ENCODE results near the gene PHTF2. TPM values are rescaled to one million over a fixed set of nuclear protein-coding genes. Genes with fewer than 3 reads are reported as not detected.

Gene PHTF2
- total and polyA plus RNA-seq, 2 of the 4 experiments (the other 2 are of a cell fraction): 28.3 to 69.9 TPM

DNA sequence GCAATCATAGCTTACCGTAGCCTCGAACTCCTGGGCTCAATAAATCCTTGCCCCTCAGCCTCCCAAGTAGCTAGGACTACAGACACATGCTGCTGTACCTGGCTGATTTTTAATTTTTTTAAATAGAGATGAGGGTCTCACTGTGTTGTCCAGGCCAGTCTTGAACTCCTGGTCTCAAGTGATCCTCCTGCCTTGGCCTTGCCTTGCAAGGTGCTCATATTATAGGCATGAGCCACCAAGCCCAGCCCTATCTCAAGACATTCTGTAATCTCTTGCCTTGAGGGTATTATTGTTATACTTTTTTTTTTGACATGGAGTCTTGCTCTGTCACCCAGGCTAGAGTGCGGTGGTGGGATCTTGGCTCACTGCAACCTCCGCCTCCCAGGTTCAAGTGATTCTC is 86.6 kb downstream of the PHTF2 start:
- Histone ChIP-seq H3K4me1 (ENCODE audit: control insufficient read depth, insufficient read depth, low read length) (no peaks in the 10 kb centered on the region), H3K9me3 (ENCODE audit: control insufficient read depth, insufficient read depth, low read length) (no peaks in the 10 kb centered on the region), H3K27me3 (ENCODE audit: control insufficient read depth, insufficient read depth, low read length) (no peaks in the 10 kb centered on the region), H3K4me3 (ENCODE audit: insufficient read depth, low read depth, low read length) (no peak overlapping the region), H3K4ac (ENCODE audit: low read depth, low read length) (no peak overlapping the region), H3K4me2 (ENCODE audit: low read depth, low read length) (no peak overlapping the region), H3K14ac (replicated peaks; ENCODE audit: low read depth, low read length) (no peak overlapping the region), H2AK5ac (ENCODE audit: low read depth, low read length) (no peak overlapping the region), H2BK5ac (ENCODE audit: low read depth, low read length, poor library complexity, severe bottlenecking) (no peak overlapping the region), H4K91ac (ENCODE audit: insufficient read depth, low read depth, low read length) (no peak overlapping the region), H2BK120ac (ENCODE audit: low read depth, low read length) (no peak overlapping the region), H4K8ac (ENCODE audit: low read depth in 2 of 2, low read length in 2 of 2) (no peak overlapping the region), H3K79me1 (ENCODE audit: low read depth in 1 of 2, low read length in 2 of 2) (peaks cover 26% of the 10 kb centered on the region in 2 experiments), H2AK9ac (replicated peaks; ENCODE audit: low read depth, low read length, poor library complexity) (no peak overlapping the region), H3K27ac (ENCODE audit: insufficient read depth, low read length) (no peak overlapping the region), H2AFZ (replicated peaks; ENCODE audit: low read length, poor library complexity) (no peak overlapping the region), H4K5ac (ENCODE audit: low read depth, low read length) (no peak overlapping the region), H3K9ac (ENCODE audit: low read depth, low read length) (no peak overlapping the region), H3K23ac (ENCODE audit: low read depth, low read length) (no peak overlapping the region), H3K56ac (ENCODE audit: extremely low read depth, insufficient read depth, low read length) (no peak overlapping the region), H3K18ac (ENCODE audit: low read depth, low read length) (no peak overlapping the region), H3K36me3 (ENCODE audit: control insufficient read depth, insufficient read depth, low read length) (0 out of 2 replicates have a peak, but pooled peaks cover 1% of the 10 kb centered on the region), H2BK15ac (ENCODE audit: low read depth, low read length) (no peak overlapping the region), H3K9me1 (ENCODE audit: insufficient read depth, low read length) (peaks cover 3% of the 10 kb centered on the region; the same call in 1 of the 2 replicates), H2BK20ac (ENCODE audit: low read depth, low read length) (no peak overlapping the region), H4K20me1 (ENCODE audit: insufficient read depth, low read length) (no peaks in the 10 kb centered on the region)
- dilution Hi-C loops (cut with HindIII; ENCODE audit: low sequenced_read_pairs, unreplicated experiment) (no loop called here), intact Hi-C loops (cut with micrococcal nuclease) (no loop called here), in situ Hi-C loops (cut with MboI; ENCODE audit: low sequenced_read_pairs) (no loop called here)
- DNase-seq (no peak), ATAC-seq (ENCODE audit: low read depth) (no peak)
- BruUV-seq (replicated peaks): no TSS peak
- CTCF ChIA-PET: no interaction called here
- TF ChIP-seq POLR2A (IDR thresholded peaks at IDR 0.05; ENCODE audit: low read depth, low read length): no peak
- no peak for TF ChIP-seq MAFK (IDR thresholded peaks at IDR 0.05; ENCODE audit: low read depth, low read length)
- TF ChIP-seq RAD21 (IDR thresholded peaks at IDR 0.05; ENCODE audit: low read length): no peak
- no peak for TF ChIP-seq MXI1 (IDR thresholded peaks at IDR 0.05; ENCODE audit: borderline replicate concordance, low read depth, low read length)
- TF ChIP-seq FOS (IDR thresholded peaks at IDR 0.05; ENCODE audit: low read depth, low read length): no peak
- TF ChIP-seq BHLHE40 (IDR thresholded peaks at IDR 0.05; ENCODE audit: low read depth, low read length): no peak
- TF ChIP-seq CEBPB (IDR thresholded peaks at IDR 0.05; ENCODE audit: low read depth, low read length): no peak
- no peak for TF ChIP-seq RCOR1 (IDR thresholded peaks at IDR 0.05; ENCODE audit: insufficient replicate concordance, low read length)
- TF ChIP-seq RFX5 (IDR thresholded peaks at IDR 0.05; ENCODE audit: low read depth, low read length): no peak
- TF ChIP-seq CHD1 (IDR thresholded peaks at IDR 0.05; ENCODE audit: low read depth, low read length): no peak
- TF ChIP-seq, protein P1, sequence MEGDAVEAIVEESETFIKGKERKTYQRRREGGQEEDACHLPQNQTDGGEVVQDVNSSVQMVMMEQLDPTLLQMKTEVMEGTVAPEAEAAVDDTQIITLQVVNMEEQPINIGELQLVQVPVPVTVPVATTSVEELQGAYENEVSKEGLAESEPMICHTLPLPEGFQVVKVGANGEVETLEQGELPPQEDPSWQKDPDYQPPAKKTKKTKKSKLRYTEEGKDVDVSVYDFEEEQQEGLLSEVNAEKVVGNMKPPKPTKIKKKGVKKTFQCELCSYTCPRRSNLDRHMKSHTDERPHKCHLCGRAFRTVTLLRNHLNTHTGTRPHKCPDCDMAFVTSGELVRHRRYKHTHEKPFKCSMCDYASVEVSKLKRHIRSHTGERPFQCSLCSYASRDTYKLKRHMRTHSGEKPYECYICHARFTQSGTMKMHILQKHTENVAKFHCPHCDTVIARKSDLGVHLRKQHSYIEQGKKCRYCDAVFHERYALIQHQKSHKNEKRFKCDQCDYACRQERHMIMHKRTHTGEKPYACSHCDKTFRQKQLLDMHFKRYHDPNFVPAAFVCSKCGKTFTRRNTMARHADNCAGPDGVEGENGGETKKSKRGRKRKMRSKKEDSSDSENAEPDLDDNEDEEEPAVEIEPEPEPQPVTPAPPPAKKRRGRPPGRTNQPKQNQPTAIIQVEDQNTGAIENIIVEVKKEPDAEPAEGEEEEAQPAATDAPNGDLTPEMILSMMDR (conservative IDR thresholded peaks at IDR 0.05; ENCODE audit: low read depth, low read length): no peak
- TF ChIP-seq, protein P2, sequence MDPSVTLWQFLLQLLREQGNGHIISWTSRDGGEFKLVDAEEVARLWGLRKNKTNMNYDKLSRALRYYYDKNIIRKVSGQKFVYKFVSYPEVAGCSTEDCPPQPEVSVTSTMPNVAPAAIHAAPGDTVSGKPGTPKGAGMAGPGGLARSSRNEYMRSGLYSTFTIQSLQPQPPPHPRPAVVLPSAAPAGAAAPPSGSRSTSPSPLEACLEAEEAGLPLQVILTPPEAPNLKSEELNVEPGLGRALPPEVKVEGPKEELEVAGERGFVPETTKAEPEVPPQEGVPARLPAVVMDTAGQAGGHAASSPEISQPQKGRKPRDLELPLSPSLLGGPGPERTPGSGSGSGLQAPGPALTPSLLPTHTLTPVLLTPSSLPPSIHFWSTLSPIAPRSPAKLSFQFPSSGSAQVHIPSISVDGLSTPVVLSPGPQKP (IDR thresholded peaks at IDR 0.05; ENCODE audit: borderline replicate concordance, low read depth, low read length): no peak
- TF ChIP-seq, protein P3, sequence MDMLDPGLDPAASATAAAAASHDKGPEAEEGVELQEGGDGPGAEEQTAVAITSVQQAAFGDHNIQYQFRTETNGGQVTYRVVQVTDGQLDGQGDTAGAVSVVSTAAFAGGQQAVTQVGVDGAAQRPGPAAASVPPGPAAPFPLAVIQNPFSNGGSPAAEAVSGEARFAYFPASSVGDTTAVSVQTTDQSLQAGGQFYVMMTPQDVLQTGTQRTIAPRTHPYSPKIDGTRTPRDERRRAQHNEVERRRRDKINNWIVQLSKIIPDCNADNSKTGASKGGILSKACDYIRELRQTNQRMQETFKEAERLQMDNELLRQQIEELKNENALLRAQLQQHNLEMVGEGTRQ (IDR thresholded peaks at IDR 0.05; ENCODE audit: low read depth, low read length): no peak
- no peak for TF ChIP-seq MAZ (IDR thresholded peaks at IDR 0.05; ENCODE audit: borderline replicate concordance, low read depth, low read length)
- no peak for TF ChIP-seq SMC3 (IDR thresholded peaks at IDR 0.05; ENCODE audit: low read depth, low read length)
- no peak for TF ChIP-seq NFE2L2 (IDR thresholded peaks at IDR 0.05; ENCODE audit: low read depth, low read length)
- WGBS, 2 experiments (ENCODE audit: extremely low coverage in 2 of 2, insufficient read length in 1 of 2): no CpG with 5 or more reads among the region's 4 CpGs
- POLR2A ChIA-PET (ENCODE audit: unreplicated experiment): no interaction called here

Data from IMR-90 (cell line).